PFSK-1 (cell line): ENCODE measurements around the gene TMEM115.

Experiments used
- FOXP2 ChIP-seq: optimal IDR thresholded peaks from 2 replicates; pipeline ENCODE3; 2011; ENCODE audit warnings: borderline replicate concordance, control low read depth, inconsistent platforms; ENCODE audit not compliant: insufficient read depth; ENCODE audit errors: extremely low read length, extremely low read depth
- POLR2AphosphoS5 ChIP-seq: IDR thresholded peaks from 2 replicates; pipeline ENCODE4 v1.6.1; 2012; ENCODE audit warnings: low read depth, mild to moderate bottlenecking, control low read depth, low read length, moderate library complexity
- SIN3A ChIP-seq: IDR thresholded peaks from 2 replicates; pipeline ENCODE4 v1.6.1; 2012; ENCODE audit warnings: mild to moderate bottlenecking, low read length, moderate library complexity, borderline replicate concordance; ENCODE audit not compliant: insufficient read depth
- TAF1 ChIP-seq: IDR thresholded peaks from 2 replicates; pipeline ENCODE4 v1.6.1; 2012; ENCODE audit warnings: low read length, control low read depth, borderline replicate concordance; ENCODE audit not compliant: insufficient read depth
- TF ChIP-seq, protein P1 (sequence below), 2 experiments: IDR thresholded peaks; 2 replicates each; pipeline versions ENCODE4 v1.6.1 to v1.8.0; 2011 to 2012; ENCODE audit warnings: low read depth in 2 of 2, low read length in 2 of 2, control low read depth in 1 of 2, inconsistent platforms in 1 of 2, mild to moderate bottlenecking in 1 of 2, moderate library complexity in 1 of 2; ENCODE audit not compliant: insufficient read depth in 1 of 2

TMEM115 gene

DNA sequence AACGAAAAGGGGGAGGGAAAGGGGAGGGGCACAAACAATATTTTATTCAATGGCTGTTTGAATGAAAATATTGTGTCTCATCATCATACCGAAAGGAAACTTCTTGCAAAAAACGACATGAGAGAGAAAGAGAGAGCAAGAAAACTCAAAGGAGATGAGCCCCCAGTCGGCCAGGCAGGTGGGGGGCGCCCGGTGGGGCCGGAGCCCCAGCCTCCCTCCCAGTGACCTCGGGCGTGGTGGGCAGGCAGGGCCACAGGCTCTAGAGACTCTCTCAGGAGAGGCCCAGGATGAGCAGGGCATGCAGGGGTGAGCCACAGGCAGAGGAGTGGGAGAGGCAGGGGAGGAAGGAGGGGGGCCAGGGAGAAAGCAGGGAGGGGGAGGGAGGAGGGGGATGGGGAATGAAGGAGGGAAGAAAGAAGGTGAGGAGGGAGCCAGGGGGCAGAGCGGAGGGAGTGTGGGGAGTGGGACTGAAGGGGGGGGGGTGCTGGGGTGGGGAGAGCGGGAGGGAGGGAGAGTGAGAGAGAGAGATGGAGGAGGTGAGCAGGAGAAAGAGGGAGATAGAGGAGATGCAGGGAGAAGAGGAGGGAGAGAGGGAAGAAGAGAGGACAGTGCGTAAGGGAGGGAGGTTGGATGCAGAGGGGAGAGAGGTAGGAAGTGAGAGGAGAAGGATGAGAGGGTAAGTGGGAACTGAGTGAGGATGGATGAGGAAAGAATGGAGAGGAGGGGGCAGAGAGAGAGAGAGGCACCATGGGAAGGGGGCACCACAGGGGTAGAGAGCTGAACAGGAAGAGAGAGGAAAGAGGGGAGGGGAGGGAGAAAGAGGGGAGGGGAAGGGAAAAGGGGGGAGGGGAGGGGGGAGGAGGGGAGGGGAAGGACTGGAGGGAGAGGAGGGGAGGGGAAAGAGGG lies 14.1 kb upstream of the TMEM115 start:
- no peak for TF ChIP-seq SIN3A
- no peak for TF ChIP-seq FOXP2
- no peak for TF ChIP-seq POLR2AphosphoS5
- TF ChIP-seq TAF1 = no peak
- TF ChIP-seq, protein P1, sequence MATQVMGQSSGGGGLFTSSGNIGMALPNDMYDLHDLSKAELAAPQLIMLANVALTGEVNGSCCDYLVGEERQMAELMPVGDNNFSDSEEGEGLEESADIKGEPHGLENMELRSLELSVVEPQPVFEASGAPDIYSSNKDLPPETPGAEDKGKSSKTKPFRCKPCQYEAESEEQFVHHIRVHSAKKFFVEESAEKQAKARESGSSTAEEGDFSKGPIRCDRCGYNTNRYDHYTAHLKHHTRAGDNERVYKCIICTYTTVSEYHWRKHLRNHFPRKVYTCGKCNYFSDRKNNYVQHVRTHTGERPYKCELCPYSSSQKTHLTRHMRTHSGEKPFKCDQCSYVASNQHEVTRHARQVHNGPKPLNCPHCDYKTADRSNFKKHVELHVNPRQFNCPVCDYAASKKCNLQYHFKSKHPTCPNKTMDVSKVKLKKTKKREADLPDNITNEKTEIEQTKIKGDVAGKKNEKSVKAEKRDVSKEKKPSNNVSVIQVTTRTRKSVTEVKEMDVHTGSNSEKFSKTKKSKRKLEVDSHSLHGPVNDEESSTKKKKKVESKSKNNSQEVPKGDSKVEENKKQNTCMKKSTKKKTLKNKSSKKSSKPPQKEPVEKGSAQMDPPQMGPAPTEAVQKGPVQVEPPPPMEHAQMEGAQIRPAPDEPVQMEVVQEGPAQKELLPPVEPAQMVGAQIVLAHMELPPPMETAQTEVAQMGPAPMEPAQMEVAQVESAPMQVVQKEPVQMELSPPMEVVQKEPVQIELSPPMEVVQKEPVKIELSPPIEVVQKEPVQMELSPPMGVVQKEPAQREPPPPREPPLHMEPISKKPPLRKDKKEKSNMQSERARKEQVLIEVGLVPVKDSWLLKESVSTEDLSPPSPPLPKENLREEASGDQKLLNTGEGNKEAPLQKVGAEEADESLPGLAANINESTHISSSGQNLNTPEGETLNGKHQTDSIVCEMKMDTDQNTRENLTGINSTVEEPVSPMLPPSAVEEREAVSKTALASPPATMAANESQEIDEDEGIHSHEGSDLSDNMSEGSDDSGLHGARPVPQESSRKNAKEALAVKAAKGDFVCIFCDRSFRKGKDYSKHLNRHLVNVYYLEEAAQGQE (IDR thresholded peaks at IDR 0.05; ENCODE audit: insufficient read depth in 1 of 2, low read depth in 2 of 2, low read length in 2 of 2) = no peak

DNA sequence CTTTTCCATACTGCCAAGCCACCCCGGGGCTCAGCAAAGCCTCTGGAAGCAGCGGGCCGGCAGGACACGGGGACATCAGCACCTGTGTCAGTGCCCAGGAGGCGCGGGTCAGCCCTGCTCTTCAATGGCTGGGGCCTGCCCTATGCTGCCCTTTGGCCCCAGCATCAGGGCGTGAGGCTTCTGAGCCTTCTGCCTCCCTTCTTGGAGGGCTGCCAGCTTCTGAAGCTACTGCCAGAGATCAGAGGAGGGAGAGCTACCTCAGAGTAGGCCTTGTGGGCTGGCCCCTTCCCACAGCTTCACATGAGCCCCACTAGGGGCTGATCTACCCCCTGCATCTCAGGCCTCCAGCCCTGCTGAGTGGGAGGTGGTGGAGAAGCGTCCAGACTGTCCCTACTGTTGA lies 13.0 kb upstream of the TMEM115 start:
- TF ChIP-seq TAF1 = no peak
- no peak for TF ChIP-seq SIN3A
- TF ChIP-seq FOXP2 = no peak
- TF ChIP-seq, protein P1 (IDR thresholded peaks at IDR 0.05; ENCODE audit: insufficient read depth in 1 of 2, low read depth in 2 of 2, low read length in 2 of 2) = no peak
- TF ChIP-seq POLR2AphosphoS5 = no peak

DNA sequence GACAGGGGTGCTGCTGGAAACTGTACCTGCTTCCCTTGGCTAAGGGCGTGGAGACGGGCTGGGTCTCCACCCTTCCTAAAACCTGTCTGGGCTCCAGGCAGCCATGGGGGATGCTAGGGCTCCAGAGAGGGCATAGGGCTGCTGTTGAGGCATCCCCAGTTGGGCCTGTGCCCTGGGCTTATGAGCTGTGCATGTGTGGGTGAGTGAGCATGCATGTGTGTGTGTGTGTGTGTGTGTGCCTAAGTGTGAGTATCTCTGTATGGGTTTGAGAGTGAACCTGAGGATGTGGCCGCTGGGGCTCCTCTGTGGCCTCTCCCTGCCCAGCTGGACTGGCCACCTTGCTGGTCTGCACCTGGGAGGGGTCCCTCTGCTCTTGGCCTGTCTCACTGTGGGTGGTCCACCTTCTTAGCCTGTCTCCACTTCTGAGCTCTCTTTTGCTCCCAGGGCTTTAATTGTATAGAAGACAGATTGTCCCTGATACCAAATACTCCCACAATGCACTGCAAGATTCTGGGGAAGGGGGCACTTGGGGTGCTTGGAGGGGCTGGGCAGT lies 11.9 kb upstream of the TMEM115 start:
- TF ChIP-seq FOXP2 (no peak), POLR2AphosphoS5 (no peak), SIN3A (no peak), TAF1 (no peak)
- TF ChIP-seq, protein P1 (IDR thresholded peaks at IDR 0.05; ENCODE audit: insufficient read depth in 1 of 2, low read depth in 2 of 2, low read length in 2 of 2) = no peak

DNA sequence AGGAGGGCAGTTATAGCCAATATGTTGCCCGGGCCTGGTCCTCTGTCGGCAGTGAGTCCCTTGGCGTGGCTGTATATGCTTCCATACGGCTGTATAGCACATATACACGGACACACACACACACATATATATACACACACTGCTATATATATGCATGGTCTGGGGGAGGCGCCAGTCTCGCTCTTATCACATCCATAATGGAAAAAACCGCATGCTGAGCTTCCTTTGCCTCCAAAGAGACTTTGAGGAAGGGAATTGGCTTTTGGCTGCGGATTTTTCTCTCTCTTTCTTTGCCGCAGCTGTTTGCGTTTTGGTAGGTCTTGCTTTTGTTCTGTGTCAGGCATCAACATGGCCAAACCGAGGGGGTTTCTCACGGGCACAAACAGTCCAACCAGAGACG lies 11.3 kb upstream of the TMEM115 start:
- TF ChIP-seq FOXP2 (no peak), TAF1 (no peak), POLR2AphosphoS5 (no peak), SIN3A (no peak)
- TF ChIP-seq, protein P1 (IDR thresholded peaks at IDR 0.05; ENCODE audit: insufficient read depth in 1 of 2, low read depth in 2 of 2, low read length in 2 of 2) = no peak
